ENCODE results near the gene NLRP2B. TPM values are rescaled to one million over a fixed set of nuclear protein-coding genes. Genes with fewer than 3 reads are reported as not detected.

Gene NLRP2B
- total and polyA plus RNA-seq, 2 donors (not counting 3 experiments of a cell fraction or from before 2014, with no cell fraction given): 0.01 TPM; not detected in 1

- no TSS peak for BruUV-seq (replicated peaks)
- ChIA-PET CTCF (no interaction called here), POLR2A (no interaction called here)
- no peaks in the 10 kb centered on the region for H3K9me3 ChIP-seq (replicated peaks; ENCODE audit: control insufficient read depth, insufficient read depth, low read length)
- no peak overlapping the region for H3K27ac ChIP-seq (ENCODE audit: insufficient read depth, low read depth, low read length)
- no peaks in the 10 kb centered on the region for H3K4me1 ChIP-seq (ENCODE audit: control insufficient read depth, extremely low read depth, insufficient read depth, low read length)
- H3K4me2 ChIP-seq (ENCODE audit: insufficient read depth, low read length): no peak overlapping the region
- H3K27me3 ChIP-seq (ENCODE audit: control insufficient read depth in 2 of 2, insufficient read depth in 2 of 2, low read length in 2 of 2): no peaks in the 10 kb centered on the region
- H2AFZ ChIP-seq (ENCODE audit: low read depth, low read length): no peak overlapping the region
- no peaks in the 10 kb centered on the region for H4K20me1 ChIP-seq (replicated peaks; ENCODE audit: control insufficient read depth, extremely low read depth, insufficient read depth, low read length)
- intact Hi-C loops (cut with micrococcal nuclease): no loop called here
- DNase-seq (ENCODE audit: low read depth, low spot score) (no peak), FAIRE-seq (no peak)
- H3K79me2 ChIP-seq (ENCODE audit: control insufficient read depth, insufficient read depth, low read length): no peaks in the 10 kb centered on the region
- H3K36me3 ChIP-seq (ENCODE audit: control insufficient read depth in 2 of 2, extremely low read depth in 1 of 2, insufficient read depth in 2 of 2, low read length in 2 of 2): no peaks in the 10 kb centered on the region
- no peaks in the 10 kb centered on the region for H3K9me1 ChIP-seq (replicated peaks; ENCODE audit: control insufficient read depth, extremely low read depth, insufficient read depth, low read length)
- no peak overlapping the region for H3K9ac ChIP-seq (replicated peaks; ENCODE audit: extremely low read depth, insufficient read depth, low read length)
- no peak for TF ChIP-seq CTCF (IDR thresholded peaks at IDR 0.05; ENCODE audit: extremely low read depth in 1 of 2, insufficient read depth in 1 of 2, low read depth in 1 of 2, low read length in 2 of 2)
- TF ChIP-seq POLR2A (IDR thresholded peaks at IDR 0.05; ENCODE audit: low read depth, low read length): no peak
- no peak for TF ChIP-seq MAX (IDR thresholded peaks at IDR 0.05; ENCODE audit: insufficient read depth, insufficient read length)
- TF ChIP-seq GATA2 (IDR thresholded peaks at IDR 0.05; ENCODE audit: insufficient read depth, insufficient read length, low read depth, low read length): no peak
- no peak for TF ChIP-seq MYC (IDR thresholded peaks at IDR 0.05; ENCODE audit: low read depth, low read length)
- TF ChIP-seq FOS (IDR thresholded peaks at IDR 0.05; ENCODE audit: borderline replicate concordance, insufficient read depth, low read length): no peak
- no peak for TF ChIP-seq JUN (IDR thresholded peaks at IDR 0.05; ENCODE audit: borderline replicate concordance, insufficient read depth, insufficient read length, low read depth)
- no peak overlapping the region for H3K4me3 ChIP-seq (replicated peaks in 1 of 3; ENCODE audit: insufficient read depth in 1 of 3, low read depth in 1 of 3, low read length in 3 of 3)
- dilution Hi-C loops (cut with MboI; ENCODE audit: extremely low pct_ligation_motif_present, low sequenced_read_pairs): no loop called here
Measured at GRCh38 chrX:57647020-57647419, 33.0 kb downstream of the NLRP2B start.

All from endothelial cell of umbilical vein (primary cell).